Activated CD4-positive, CD25-positive, alpha-beta regulatory T cell treated with anti-CD3 and anti-CD28 coated beads, Interleukin-2, amount 50 U/mL, for 16 hours (primary cell): Measurements from ENCODE around the gene OSBPL9.

Experiments used
- DNase-seq: peaks from one replicate; pipeline ENCODE4 v3.0.0-alpha.2; 2020; ENCODE audit warnings: low read depth, low spot score

OSBPL9 gene

DNA sequence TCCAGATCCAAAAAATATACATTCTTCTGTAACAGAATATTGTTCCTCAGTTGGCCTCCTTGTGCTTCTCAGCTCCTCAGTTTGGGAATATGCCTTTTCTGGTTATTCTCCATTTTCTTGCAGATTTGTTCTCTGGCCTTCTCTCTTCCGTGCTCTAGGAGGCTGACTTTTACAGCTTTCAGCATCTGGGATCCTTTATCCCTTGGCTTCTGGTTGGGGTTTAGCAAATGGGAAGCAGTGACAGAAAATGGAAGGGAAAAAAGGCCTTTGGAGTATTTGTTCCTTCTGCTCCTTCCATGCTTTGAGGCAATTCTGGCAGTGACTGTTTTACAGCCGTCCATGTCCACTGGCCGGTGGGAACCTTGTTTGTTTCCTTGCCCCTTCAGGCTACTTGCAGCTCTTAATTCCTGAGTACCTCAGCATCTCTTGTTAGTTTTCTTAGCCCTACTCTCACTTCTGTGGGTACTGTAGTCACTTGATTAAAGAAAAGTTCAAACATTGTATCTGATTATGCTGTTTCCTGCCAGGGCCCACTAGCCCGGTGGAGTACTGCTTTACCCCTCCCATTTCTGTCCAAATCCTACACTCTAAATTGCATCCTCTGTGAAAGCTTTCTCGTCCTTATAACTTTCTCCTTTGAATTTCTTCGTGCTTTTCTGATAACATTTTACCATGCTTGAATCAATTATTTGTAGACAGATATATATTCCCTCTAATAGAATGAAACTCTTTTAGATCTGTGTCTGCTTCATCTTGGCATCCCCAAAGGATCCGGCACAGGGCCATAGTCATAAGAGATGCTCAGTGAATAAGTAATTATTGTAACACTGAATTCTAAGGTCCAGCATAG, 118.2 kb downstream of the OSBPL9 start:
- no peak for DNase-seq

DNA sequence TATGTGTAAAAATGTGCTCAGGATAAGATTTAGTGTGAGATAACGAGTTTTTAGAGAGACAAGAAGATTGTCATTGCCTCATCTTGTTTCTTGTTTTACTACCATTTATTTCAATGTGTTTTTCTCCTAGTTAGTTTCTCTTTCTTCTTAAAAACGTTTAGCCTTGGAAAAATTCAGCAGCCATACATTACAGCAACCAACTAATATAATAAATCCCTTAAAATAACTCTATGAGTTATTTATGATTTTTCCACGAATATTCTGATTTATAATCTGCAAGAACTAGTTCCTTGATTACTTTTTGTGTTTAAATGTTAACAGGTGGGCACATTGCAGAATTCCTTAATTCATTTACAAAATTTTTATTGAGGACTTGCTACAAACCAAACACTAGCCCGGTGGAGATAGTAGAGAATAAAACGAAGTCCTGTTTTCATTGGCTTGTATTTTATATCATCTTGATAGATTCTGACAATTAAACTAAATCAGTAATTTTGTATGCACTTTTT, 118.9 kb downstream of the OSBPL9 start:
- no peak for DNase-seq

DNA sequence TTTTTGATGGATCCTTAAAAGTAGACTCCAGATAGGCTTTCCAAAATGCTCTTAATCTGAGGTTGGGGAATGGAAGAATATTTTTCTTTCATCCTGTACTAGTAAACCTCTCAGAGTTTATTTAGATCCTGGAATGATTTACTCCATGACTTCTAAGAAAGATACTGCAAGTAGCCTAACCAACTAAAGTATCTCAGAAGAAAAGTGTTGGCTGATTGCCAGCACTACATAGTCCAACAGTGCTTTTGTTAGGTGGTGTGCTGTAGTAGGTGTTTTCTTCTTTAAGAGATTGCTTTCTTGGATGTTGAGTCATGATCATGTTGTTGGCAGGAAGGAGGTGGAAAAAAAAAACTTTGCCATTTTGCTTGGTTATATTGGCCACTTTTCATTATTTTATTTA, 119.8 kb downstream of the OSBPL9 start:
- no peak for DNase-seq

DNA sequence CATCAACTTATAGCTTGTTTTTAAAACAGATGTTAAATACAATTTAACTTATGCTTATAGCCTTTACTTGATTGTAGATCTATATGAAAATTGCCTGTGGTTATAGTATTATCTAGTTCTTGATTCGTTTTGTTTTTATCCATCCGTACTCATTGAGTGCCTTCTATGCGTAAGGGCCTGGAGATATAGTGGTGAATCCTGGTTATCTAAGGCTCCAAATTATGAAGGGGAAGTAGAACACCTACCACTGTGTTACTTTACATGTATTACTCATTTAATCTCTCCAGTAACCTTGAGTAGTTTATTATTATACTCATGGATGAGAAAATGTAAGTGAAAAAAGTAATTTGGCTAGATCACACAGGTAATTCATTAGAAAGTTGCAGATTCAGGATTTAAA, 121.8 kb downstream of the OSBPL9 start:
- DNase-seq: no peak

DNA sequence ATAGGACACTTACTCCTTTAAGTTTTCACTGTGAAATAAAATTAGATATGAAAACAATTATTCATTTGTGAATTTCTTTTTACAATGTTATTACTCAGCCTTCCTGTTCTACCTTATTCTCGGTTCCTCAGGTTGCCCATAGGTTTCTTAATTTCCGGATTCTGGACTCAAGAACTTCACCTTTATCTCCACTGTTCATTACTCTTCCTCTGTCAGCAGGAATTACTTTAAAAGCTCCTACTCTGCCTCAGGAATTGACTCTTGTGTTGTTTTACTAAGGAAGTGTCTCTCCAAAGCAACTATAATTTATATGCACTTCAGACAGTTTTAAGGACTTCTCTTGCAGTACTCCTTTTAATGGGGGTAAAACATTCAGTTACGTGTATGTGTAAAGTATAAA, 123.8 kb downstream of the OSBPL9 start:
- no peak for DNase-seq

DNA sequence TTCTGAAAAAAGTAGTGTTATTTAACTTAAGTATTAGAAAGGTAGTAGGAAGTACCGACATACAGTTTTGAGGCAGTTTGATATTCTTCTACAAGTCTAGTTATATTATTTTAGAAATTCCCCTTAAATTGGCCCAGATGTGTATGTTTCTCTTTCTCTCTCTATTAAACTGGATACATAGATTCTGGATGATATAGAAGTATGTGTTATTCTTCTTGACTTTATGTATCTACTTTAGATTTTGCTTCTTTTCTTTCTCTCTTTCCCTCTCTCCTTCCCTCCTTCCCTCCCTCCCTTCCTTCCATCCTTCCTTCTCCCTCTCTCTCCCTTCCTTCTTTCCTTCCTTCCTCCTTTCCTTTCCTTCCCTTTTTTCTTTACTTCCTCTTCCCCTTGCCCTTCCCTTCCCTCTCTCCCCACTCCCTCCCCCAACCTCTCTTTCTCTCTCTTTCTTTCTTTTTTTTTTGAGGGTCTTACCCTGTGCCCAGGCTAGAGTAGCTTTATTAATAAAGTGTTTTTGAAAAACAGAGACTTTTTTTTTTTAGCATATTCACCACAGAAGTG, 124.3 kb downstream of the OSBPL9 start:
- DNase-seq: no peak

DNA sequence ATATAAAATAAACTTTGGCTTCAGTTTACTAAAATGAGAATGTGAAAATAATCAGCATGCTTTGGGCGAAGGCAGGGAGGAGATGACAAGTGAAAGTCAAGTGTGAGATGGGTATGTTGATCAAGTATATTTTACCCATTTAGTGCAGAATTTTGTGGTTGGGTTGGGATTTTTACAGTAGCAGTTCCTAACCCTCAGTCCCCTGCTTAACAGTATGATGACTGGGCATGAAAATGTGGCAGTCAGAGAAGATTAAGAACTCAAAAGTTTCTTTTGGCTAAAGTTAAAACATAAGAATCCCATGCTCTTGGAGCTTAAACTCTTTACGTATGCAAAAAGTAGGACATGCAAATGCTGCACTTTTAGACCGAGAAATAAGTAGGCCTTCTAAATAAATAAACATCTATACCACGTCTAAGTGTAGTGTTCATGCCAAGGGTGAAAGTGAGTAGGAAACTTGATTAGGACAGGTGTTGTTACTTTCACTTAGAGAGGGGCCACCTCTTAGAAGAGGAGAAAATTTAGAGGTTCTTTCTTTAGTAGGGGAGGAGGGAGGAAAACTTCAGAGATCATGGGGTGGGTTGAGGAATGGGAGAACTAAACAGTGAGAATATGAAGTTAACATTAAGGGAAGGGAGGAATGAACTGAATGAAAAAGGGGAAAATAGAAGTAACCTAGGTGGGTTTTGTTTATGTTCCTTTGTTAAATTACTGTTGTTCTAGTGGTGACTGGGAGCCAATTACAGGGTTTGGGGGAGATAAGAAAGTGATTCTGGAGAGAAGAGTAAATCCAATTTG, 127.8 kb downstream of the OSBPL9 start:
- DNase-seq: no peak

DNA sequence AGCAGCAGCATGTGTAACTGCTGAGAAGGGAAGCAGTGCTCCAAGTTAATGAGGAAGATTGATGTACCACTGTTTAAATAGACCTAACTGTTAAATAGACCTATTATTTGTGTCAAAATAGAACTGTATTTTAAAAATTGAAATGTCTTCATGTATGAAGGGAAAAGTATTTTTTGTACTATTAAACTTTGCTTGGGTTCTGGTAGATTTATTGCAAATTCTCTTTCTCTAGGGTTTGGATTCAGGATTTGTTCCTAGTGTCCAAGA, 128.3 kb downstream of the OSBPL9 start:
- DNase-seq: no peak

DNA sequence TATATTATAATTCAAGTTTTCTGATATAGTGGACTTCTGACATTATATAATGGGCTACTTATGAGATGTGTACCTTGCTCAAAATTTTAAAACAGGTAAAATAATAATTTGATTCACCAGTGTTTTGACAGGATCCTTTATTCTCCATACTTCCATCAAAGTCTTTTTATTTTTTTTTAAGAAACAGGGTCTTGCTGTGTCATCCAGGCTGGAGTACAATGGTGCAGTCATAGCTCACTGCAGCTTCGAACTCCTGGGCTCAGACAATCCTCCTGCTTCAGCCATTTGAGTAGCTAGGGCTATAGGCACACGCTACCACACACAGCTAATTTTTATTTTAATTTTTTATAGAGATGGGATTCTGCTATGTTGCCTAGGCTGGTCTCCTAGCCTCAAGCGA, 132.3 kb downstream of the OSBPL9 start:
- no peak for DNase-seq

DNA sequence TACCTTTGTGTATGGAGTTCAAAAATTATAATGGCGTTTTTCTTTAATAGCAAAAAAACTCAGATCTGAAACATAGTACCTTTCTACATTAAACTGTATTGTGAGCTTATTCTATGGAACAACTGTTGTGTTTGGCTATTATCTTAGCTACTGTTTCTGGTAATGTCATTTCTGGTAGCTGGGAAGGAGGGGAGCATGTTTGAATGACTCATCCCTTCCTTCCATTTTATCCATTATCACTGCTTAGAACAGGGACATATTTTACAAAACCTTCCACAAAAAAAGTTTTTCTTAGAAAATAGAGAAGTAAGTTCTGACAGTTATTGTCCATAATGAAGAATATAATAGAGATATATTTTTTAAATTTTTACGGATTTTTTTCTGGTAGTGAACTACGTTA, 133.3 kb downstream of the OSBPL9 start:
- DNase-seq: no peak

DNA sequence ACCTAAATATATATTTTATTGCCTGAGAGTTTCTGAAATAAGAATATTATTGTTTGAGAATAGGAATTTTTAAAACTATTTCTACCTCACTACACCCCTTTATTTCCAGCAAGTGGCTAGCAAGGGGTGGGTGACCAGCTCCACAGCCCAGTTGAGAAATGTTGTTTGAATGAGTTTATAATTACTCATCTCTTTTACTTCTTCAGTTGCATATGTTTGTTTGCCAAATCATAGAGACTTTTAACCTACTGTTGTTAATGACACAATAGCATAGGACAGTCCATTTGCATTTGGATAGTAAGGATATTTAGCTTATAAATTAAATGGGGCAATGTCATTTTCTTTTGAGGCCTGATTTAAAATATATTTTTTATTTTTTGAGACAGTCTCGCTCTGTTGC, 133.8 kb downstream of the OSBPL9 start:
- DNase-seq: no peak

DNA sequence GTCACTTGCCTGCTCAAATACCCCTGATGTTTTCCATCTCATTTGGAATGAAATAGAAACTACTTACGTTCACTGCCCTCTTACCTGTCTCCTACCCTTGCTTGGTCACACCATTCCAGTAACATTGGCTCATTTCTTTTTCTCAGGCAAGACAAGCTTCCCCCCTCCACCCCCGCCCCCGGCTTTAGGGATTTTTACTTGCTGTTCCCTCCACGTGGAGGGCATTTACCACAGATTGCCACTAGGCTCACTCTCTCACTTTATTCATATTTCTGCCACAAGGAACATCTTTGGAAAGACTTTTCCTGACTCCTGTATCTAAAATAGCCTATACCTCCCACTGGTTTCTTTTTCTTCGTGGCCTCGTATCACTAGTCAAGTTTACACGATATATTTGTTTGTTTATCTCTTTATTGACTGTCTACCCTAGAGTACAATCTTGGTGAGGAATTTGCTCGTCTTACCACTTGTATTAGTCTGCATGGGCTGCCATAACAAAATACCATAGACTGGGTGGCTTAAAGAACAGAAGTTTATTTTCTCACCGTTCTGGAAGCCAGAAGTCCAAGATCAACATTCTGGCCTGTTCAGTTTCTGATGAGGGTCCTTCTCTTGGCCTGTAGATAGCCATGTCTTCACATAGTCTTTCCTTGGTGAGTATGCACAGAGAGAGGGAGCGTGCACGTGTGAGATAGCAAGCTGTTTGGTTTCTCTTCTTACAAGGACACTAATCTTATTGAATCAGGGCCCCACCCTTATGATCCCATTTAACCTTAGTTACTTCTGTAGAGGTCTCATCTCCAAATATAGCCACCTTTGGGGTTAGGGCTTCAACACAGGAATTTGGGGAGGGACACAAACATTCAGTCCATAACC, 135.4 kb downstream of the OSBPL9 start:
- no peak for DNase-seq

DNA sequence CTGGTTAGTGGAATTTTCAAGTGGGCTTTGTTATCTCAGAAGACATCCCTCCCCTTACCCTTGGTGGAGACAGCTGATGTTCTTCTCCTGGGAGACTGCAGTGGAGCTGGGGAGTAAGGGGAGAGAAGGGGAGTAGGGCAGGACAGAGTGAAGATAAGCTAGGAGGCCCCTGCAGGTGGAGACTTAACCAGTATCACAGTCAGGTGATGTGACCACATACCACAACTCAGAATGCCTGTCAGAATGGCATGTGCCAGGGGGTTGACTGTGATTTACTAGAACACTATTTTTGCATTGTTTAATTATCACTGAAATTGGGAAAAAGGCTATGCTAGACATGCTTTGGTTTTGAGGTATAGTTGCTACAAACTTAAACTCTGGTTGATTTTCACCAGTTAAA, 137.1 kb downstream of the OSBPL9 start:
- no peak for DNase-seq

DNA sequence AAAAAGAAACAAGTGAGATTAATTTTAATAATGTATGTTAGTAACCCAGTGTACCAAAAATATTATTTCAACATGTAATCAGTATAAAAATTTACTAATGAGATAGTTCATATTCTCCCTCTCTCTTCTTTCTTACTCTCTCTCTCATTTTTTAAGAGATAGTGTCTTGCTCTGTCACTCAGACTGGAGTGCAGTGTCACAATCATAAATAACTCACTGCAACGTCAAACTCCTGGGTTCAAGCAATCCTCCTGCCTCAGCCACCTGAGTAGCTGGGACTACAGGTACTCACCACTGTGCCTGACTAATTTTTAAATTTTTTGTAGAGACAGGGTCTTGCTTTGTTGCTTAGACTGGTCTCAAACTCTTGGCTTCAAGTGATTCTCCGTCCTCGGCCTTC, 137.8 kb downstream of the OSBPL9 start:
- DNase-seq: no peak

DNA sequence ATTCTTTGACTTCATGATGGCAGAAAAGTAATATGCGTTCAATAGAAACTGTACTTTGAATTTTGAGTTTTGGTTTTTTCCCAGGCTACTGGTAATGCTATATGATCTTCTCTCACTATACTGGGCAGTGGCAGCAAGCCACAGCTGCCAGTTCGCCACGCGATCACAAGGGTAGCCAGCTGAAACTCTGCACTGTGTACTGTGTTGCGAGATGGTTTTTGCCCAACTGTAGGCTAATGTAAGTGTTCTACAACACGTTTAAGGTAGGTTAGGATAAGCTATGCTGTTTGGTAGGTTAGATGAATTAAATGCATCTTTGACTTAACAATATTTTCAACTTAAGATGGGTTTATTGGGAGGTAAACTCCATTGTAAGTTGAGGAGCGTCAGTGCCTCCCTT, 138.5 kb downstream of the OSBPL9 start:
- DNase-seq: no peak

DNA sequence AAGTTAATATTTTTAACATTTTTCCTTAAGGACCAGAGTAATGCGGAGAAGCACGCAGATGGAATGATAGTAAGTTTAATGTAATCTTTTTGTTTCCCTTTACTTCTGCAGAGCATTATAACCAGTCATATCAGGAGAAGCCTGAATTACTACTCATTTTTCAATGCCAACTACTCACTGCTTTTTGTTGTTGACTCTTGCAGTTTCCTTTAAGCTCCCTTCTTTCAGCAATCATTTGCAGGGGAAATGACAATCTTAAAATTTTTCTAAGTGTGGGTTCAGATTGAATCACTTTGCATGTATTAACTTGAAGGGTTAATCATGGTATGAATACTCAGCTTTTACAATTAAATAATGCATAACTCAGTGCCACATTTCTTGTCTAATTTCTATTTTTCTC, 139.4 kb downstream of the OSBPL9 start:
- no peak for DNase-seq

DNA sequence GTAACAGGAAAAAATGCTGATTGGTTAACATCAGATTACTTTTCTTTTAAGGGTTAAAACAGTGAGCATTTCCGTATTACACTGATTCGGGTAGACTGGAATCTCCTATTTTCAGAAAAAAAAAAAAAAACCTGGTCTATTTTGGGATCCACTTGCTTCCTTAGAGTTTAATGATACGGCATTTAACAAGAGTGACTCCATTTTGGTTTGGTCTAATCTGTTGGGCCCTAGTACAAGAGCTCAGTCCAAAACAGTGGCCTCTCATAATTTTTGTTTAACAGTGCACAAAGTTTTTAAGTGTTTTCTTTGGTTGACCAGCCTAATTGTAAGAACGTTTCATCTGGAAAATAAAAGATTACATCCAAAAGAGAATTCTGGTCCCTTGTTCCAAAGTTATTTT, 141.4 kb downstream of the OSBPL9 start:
- DNase-seq: no peak

DNA sequence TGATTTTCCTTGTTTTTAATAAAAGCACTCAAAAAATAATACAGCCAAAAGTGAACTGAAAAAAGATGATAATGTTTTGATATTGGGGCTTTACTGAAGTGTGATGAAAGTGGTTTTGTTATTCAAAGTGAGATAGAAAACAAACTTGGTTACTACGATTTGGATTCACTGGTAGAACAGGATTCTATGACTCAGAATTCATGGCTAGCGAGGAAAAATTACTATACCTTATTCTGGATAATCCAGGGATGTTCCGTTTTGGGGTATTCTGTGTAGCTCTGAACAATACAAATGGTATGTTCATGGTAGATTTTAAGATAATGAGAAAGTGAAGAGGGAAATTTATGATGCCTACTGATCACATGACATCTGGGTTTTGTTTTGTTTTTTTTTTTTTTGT, 144.0 kb downstream of the OSBPL9 start:
- no peak for DNase-seq

DNA sequence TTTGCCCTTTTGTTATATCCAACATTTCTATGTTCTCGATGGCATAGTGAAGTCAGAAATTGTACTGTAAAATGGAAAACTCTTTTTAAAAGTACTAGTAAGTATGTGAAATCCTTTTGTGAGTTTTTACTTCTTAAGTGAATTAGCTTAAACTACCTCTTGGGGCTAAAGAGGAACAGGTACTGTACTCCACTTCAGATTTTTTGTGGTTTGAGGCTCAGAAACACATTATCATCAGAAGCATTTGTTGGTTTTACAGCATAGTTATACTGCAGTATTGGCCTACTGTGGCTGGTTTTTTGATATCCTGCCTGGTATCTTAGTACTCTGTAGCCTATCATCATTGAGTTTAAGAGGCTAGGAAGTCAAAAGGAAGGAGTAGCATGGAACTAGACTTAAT, 144.5 kb downstream of the OSBPL9 start:
- DNase-seq: no peak

DNA sequence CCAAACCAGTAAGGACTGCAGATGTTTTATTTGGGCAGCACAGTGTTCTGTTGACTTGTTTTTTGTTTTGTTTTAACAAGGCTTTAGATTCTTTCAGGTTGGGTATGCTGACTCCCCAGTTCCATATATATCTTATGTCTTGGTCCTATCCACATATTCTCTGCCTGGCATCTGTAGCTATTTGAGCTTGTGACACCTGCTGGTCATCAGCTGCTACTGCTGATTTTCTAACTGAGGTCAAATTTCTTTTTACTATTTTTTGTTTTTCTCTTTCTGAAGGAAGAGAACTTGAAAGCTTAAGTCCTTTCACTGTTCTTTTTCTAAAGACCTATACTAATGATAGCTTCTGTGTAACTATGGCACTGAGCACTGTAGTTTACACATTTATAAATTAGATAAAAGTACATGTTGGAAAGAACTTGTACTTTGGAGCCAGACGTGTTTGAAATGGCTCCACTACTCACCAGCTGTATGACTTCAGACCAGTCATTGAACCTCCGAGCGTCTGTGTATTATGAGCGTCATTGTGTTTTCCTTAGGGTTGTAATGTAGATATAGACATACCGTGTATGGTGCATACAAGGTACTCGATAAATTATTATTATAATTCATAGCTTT, 152.2 kb downstream of the OSBPL9 start:
- DNase-seq: no peak

DNA sequence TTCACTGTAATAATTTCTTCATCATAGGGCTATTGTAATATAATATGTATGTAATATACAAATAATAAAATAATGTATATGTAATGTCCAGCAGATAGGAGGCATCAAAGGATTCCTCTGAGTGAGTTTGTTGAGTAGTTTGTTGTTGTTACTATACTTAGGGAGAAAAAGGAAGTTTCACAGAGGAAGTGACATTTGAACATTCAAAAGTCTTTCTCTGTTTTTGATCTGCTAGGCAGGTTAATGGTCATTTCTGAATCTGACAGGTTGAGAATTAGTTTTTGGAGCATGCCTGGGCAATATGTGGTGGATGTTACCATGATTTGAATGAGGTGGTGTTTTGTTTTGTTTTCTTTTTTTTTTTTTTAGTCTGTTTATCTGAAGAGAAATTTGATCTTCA, 159.5 kb downstream of the OSBPL9 start:
- DNase-seq: no peak
